Peyer's patch (tissue), 4 donors: ENCODE measurements around the gene DPEP1.

Experiments used
- CTCF ChIP-seq, 6 experiments: fragments of 450-650 bp in 4 of 6; fragments of 200-600 bp in 2 of 6; sonication (generic) in 1 of 6; IDR thresholded peaks; one replicate each; pipeline ENCODE4 v1.5.1; 2017 to 2019; ENCODE audit warnings: antibody characterized with exemption in 6 of 6, mild to moderate bottlenecking in 3 of 6, moderate library complexity in 1 of 6
- POLR2A ChIP-seq, 2 donors: fragments of 450-650 bp; IDR thresholded peaks; one replicate each; pipeline ENCODE4 v1.5.1; 2017; ENCODE audit warnings: antibody characterized with exemption in 2 of 2, mild to moderate bottlenecking in 2 of 2, moderate library complexity in 2 of 2

DNA sequence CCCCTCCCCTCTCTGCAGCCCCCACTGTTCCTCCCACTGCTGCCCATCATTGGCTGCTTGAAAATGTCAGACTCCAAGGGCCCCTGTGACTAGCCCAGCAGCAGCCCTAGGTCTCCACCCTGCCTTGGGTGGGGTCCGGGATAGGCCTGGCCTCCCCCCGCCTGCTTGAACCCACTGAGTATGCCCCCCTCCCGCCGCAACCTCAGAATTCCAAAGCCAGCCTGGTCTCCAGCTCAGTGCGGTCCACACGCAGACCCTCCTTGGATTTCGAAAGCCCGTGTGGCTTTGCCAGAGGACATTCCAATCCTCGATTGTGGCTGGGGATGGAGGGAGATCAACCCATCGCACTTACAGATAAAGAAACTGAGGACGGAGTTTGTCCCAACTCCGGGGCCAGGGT, 6.4 kb downstream of the DPEP1 start:
- TF ChIP-seq POLR2A (IDR thresholded peaks at IDR 0.05) (no peak), CTCF (IDR thresholded peaks at IDR 0.05) (no peak)
